Measurements from ENCODE around the gene MED20. TPM values are rescaled to one million over a fixed set of nuclear protein-coding genes. Genes with fewer than 3 reads are reported as not detected.
A peak's percentile ranks its signal among the peaks of the same experiment; 100 is the strongest.
"Not testable (repeated sequence)": the region's sequence is repeated elsewhere in the genome, so short reads cannot be mapped to it uniquely, and the experiment has no call there.

The MED20 gene
- polyA plus RNA-seq, 2 of the 4 experiments (the other 2 are of a cell fraction) = 18.4 to 29.3 TPM

DNA sequence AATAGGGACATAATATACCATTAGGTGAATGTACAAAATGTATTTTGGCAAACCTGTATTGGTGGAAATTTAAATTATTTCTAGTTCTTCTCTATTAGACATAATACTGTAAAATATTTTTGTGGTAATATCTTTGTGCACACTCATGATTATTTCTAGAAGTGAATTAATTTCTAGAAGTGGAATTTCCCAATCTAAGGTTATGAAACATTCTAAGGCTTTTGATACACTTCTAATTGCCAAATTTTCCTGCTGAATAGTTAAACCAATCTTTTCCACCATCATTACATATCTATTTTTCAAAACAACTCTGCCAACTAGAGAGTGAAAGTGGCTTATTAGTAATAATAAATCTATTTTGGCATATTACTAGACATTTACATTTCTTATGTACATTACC is 22.5 kb upstream of the MED20 start:
- Histone ChIP-seq H3K9me3 (no peaks in the 10 kb centered on the region), H3K27ac (no peak overlapping the region; a peak in 1 of 6 replicates), H3K4me1 (peaks cover 35% of the 10 kb centered on the region), H3K4me2 (no peak overlapping the region), H3K4me3 (no peak overlapping the region)
- CTCF ChIA-PET = interaction anchor here (0.6 to 18.6 kb wide), 4 partner anchors 8 to 102 kb away, joined by 3 to 191 read pairs (median 96); partner anchors contain the start of genes BYSL, MED20 and TAF8
- DNase-seq (ENCODE audit: low read depth in 1 of 2, low spot score in 1 of 2) (no peak), FAIRE-seq (no peak), ATAC-seq (no peak)
- POLR2A ChIA-PET = no interaction called here
- TF ChIP-seq HDAC2 (IDR thresholded peaks at IDR 0.05) (no peak), E2F6 (IDR thresholded peaks at IDR 0.05; ENCODE audit: borderline replicate concordance, low read depth) (no peak), HOXB5 (CRISPR knock-in tag; IDR thresholded peaks at IDR 0.05) (no peak), NPAS2 (CRISPR knock-in tag; IDR thresholded peaks at IDR 0.05; ENCODE audit: borderline replicate concordance) (no peak), SMC3 (IDR thresholded peaks at IDR 0.05) (no peak), HOXB13 (CRISPR knock-in tag; IDR thresholded peaks at IDR 0.05; ENCODE audit: low read depth) (no peak), TP53 (CRISPR knock-in tag; IDR thresholded peaks at IDR 0.05) (no peak), FOSL2 (IDR thresholded peaks at IDR 0.05) (no peak), FOSL2 (CRISPR knock-in tag; IDR thresholded peaks at IDR 0.05) (no peak)

GRCh38 chr6:41942882-41943281 is 21.9 kb upstream of the MED20 start:
- Histone ChIP-seq H3K4me2 (peak overlapping the region; percentile 88), H3K4me1 (peaks cover 41% of the 10 kb centered on the region), H3K27ac (peak overlapping the region; percentile 78 to 99; a peak in 5 of 6 replicates)
- FAIRE-seq; ATAC-seq; DNase-seq (ENCODE audit: low read depth in 1 of 2, low spot score in 1 of 2); H3K4me3 ChIP-seq; H3K9me3 ChIP-seq: not testable (repeated sequence)
- POLR2A ChIA-PET = interaction anchor here (1.2 to 1.5 kb wide), 2 partner anchors 8 to 25 kb away, joined by 3 to 12 read pairs; no protein-coding TSS in a partner anchor
- 90% methylated on average over 14 of the region's 14 CpGs for WGBS (ENCODE audit: missing lambda C conversion rate)
- CTCF ChIA-PET = interaction anchor here (1.2 to 18.6 kb wide), 3 partner anchors 17 to 155 kb away, joined by 3 to 191 read pairs (median 189); partner anchors contain the start of genes BYSL, MED20, TAF8 and TOMM6

- Histone ChIP-seq H3K9me3 (no peaks in the 10 kb centered on the region), H3K27ac (peak overlapping the region; percentile 78 to 99), H3K4me2 (peak overlapping the region; percentile 88), H3K4me1 (peaks cover 47% of the 10 kb centered on the region), H3K4me3 (peak overlapping the region; percentile 87)
- ChIA-PET POLR2A (interaction anchor here (0.7 to 3.3 kb wide), 7 partner anchors 8 to 109 kb away, joined by 3 to 14 read pairs (median 3); partner anchors contain the start of genes BYSL and MED20), CTCF (interaction anchor here (0.6 to 18.6 kb wide), 4 partner anchors 16 to 154 kb away, joined by 3 to 191 read pairs (median 96); partner anchors contain the start of genes BYSL, MED20, TAF8 and TOMM6)
- FAIRE-seq = no peak
- ATAC-seq = peak in 1 of 2 experiments; percentile 36; a peak in 4 of 6 replicates
- WGBS (ENCODE audit: missing lambda C conversion rate) = 20% methylated on average over 20 of the region's 20 CpGs
- DNase-seq (ENCODE audit: low read depth in 1 of 2, low spot score in 1 of 2) = no peak
- TF ChIP-seq HOXA7 (CRISPR knock-in tag; IDR thresholded peaks at IDR 0.05) (no peak), HDAC2 (IDR thresholded peaks at IDR 0.05) (no peak), HES2 (IDR thresholded peaks at IDR 0.05) (no peak), KDM5A (IDR thresholded peaks at IDR 0.05) (no peak), PHF8 (IDR thresholded peaks at IDR 0.05; ENCODE audit: borderline replicate concordance, low read depth) (peak; percentile 42; the same call in 1 of the 2 replicates), POLR2AphosphoS2 (conservative IDR thresholded peaks at IDR 0.05; ENCODE audit: low read length) (no peak), NR3C1 (IDR thresholded peaks at IDR 0.05) (no peak), POLR2A (IDR thresholded peaks at IDR 0.05; ENCODE audit: low read length) (no peak), MAZ (IDR thresholded peaks at IDR 0.05; ENCODE audit: borderline replicate concordance, low read depth, low read length) (0 out of 2 replicates have a peak, but pooled peaks have one; percentile 1), RCOR1 (IDR thresholded peaks at IDR 0.05; ENCODE audit: low read depth, low read length) (no peak), FOSL2 (IDR thresholded peaks at IDR 0.05) (no peak), FOSL2 (CRISPR knock-in tag; IDR thresholded peaks at IDR 0.05) (peak; percentile 47), RAD21 (conservative IDR thresholded peaks at IDR 0.05 in 1 of 2, IDR thresholded peaks at IDR 0.05 in 1 of 2) (no peak), EP300 (IDR thresholded peaks at IDR 0.05) (no peak), ATOH8 (CRISPR knock-in tag; IDR thresholded peaks at IDR 0.05; ENCODE audit: low read depth) (no peak), MAFK (IDR thresholded peaks at IDR 0.05; ENCODE audit: partially characterized antibody) (peak; percentile 34), RARB (CRISPR knock-in tag; IDR thresholded peaks at IDR 0.05) (no peak), BHLHE40 (IDR thresholded peaks at IDR 0.05; ENCODE audit: low read depth, low read length) (no peak), TFCP2L1 (CRISPR knock-in tag; IDR thresholded peaks at IDR 0.05) (no peak)
- TF ChIP-seq, protein P1, sequence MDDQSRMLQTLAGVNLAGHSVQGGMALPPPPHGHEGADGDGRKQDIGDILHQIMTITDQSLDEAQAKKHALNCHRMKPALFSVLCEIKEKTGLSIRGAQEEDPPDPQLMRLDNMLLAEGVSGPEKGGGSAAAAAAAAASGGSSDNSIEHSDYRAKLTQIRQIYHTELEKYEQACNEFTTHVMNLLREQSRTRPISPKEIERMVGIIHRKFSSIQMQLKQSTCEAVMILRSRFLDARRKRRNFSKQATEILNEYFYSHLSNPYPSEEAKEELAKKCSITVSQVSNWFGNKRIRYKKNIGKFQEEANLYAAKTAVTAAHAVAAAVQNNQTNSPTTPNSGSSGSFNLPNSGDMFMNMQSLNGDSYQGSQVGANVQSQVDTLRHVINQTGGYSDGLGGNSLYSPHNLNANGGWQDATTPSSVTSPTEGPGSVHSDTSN (IDR thresholded peaks at IDR 0.05) = no peak
- TF ChIP-seq, protein P2, sequence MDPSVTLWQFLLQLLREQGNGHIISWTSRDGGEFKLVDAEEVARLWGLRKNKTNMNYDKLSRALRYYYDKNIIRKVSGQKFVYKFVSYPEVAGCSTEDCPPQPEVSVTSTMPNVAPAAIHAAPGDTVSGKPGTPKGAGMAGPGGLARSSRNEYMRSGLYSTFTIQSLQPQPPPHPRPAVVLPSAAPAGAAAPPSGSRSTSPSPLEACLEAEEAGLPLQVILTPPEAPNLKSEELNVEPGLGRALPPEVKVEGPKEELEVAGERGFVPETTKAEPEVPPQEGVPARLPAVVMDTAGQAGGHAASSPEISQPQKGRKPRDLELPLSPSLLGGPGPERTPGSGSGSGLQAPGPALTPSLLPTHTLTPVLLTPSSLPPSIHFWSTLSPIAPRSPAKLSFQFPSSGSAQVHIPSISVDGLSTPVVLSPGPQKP (IDR thresholded peaks at IDR 0.05; ENCODE audit: low read depth, low read length) = no peak
Measured at GRCh38 chr6:41942067-41942851, 21.3 kb upstream of the MED20 start.

Measured in A549 (cell line).